GM13976 (cell line): Measurements from ENCODE around the gene MFF.

ENCODE experiments used
- DNase-seq: peaks from one replicate; pipeline ENCODE4 v3.0.0; 2012; ENCODE audit warnings: low spot score
- in situ Hi-C: fragments of 300-500 bp; cut with MboI; formaldehyde crosslinking; loops from one replicate; pipeline ENCODE4 v1.12.0; 2022; ENCODE audit warnings: low sequenced_read_pairs, mixed read lengths, inconsistent platforms; ENCODE audit not compliant: unreplicated experiment
- TF ChIP-seq, protein P1 (sequence below): IDR thresholded peaks from 2 replicates; pipeline ENCODE4 v1.5.1; 2012; ENCODE audit warnings: borderline replicate concordance, mild to moderate bottlenecking; ENCODE audit not compliant: insufficient read depth; ENCODE audit errors: extremely low read depth, missing control alignments, control extremely low read depth

MFF gene

DNA sequence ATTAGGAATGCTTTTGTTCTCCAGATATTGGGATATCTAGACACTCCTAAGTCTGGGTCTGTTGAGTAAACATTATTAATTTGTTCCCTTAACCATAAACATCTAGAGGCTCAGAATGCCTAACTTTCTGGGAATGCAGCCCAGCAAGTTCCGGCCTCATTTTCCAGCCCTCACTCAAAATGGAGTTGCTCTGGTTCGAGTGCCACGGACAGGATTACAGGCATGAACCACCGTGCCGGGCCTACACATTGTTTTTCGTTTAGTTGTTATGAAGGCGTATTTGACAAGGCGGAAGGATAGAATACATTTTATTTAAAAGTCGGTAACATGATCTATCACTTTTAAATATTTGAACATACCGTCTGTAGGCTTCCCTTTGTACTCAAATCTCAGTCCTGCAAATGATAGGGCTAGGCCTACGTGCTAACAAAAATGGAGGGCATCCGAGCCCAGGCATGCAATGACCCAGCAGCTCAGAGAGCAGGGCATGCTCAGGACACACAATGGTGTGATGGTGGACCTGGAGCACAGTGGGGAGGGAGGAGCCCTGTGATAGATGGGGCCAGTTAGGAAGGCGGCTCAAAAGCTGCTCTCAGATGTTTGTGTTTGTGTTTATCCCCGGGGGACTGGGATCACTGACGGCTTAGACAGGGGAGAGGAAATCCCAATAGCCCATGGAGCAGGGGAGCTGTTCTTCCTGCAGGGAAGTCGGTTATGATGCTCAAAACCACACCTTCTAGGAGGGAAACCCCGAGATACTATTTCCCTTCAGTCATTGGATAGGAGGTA, 65.6 kb downstream of the MFF start:
- in situ Hi-C loops = no loop called here
- TF ChIP-seq, protein P1, sequence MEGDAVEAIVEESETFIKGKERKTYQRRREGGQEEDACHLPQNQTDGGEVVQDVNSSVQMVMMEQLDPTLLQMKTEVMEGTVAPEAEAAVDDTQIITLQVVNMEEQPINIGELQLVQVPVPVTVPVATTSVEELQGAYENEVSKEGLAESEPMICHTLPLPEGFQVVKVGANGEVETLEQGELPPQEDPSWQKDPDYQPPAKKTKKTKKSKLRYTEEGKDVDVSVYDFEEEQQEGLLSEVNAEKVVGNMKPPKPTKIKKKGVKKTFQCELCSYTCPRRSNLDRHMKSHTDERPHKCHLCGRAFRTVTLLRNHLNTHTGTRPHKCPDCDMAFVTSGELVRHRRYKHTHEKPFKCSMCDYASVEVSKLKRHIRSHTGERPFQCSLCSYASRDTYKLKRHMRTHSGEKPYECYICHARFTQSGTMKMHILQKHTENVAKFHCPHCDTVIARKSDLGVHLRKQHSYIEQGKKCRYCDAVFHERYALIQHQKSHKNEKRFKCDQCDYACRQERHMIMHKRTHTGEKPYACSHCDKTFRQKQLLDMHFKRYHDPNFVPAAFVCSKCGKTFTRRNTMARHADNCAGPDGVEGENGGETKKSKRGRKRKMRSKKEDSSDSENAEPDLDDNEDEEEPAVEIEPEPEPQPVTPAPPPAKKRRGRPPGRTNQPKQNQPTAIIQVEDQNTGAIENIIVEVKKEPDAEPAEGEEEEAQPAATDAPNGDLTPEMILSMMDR = no peak
- DNase-seq = no peak

DNA sequence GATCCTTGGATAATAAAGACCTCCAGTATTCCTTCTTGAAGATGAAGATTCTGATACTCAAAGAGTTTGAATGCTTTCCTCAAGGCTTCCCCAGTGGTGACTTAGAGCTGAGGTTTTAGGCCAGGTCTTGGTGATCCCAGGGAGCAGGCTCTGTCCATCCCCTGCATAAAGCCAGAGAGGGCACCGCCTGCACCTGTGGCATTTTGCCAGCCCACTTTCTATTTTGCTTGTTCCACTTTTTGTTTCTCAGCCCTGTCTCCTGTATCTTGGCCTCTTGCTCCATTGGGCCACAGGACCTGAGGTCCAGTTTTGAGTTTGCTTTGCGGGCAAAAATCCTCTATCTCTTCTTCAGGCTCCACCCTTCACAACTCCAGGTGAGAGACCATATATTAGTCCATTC, 69.3 kb downstream of the MFF start:
- in situ Hi-C loops = no loop called here
- TF ChIP-seq, protein P1 = no peak
- no peak for DNase-seq

DNA sequence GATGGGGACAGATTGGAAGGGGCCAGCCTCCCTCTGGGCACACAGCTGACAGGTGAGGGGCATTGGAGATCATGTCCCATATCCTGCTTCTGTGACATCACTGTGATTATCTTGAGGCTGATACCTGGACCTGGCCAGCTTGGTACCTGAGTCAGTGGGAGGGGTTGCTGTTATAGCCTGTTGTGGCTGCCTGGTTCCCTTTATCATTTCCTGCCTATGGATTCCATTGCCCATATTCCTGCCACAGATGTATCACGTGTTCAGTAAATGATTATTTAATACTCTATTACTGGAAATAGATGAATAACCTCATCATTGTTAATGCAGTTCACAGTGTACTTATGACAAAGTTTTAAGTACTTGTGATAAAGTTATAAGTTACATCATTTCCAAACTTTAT, 70.5 kb downstream of the MFF start:
- DNase-seq = no peak
- TF ChIP-seq, protein P1 = no peak
- in situ Hi-C loops = no loop called here

DNA sequence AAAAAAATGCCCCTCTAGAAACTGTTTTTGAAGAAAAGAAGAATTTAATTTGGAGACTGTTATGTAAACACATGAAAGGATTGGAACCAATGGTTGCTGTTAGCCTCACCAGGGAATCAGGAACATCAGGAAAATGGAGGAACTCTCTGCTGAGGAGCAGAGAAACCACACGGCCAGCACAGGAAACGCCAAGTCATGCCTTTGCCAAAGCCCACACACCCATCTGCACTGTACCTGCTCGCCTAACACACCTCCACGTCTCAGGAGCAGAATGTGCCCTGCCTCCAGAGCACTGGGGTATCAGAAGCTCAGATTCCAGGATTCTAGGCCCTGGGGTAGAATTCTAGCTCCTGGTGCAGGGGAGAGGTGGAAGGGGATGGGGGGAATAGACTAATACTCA, 72.5 kb downstream of the MFF start:
- in situ Hi-C loops = no loop called here
- TF ChIP-seq, protein P1 = no peak
- DNase-seq = no peak

DNA sequence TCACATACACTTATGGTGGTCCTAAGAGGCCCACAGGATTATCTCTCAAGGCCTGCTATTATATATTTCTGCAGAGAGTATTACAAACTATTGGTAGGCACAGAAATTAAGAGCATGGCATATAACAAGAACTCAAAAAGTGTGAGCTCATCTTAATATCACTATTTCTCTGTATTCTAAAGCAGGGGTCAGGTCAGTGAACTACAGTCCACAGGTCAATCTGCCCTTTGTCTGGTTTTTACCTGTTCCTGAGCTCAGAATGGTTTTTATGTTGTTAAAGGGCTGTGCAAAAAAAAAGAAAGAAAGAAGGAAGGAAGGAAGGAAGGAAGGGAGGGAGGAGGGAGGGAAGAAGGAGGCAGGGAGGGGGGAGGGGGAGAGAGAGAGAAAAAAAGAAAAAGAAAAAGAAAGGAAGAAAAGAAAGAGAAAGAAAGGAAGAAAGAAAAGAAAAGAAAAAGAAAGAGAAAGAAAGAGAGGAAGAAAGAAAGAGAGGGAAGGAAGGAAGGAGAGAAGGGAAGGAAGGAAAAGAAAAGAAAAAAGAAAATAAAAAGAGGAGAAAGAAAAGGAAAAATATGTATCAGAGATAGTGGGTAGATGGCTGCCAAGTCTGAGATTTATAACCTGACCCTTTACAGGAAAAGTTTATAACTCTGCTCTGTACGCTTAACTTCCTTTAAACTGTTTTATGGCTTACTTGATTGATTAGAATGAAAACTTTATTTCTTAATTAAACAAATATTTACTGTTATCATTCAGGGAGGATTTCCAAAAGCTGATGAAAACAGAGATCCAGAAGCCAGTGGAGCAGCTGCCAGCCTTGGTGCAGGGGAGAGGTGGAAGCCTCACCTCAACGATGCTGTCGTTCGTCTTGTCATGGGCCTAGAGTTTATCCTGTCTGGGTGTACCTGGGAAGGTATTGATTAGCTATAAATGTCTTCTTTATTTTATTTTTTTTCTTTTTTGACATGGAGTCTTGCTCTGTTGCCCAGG, 73.9 kb downstream of the MFF start:
- TF ChIP-seq, protein P1 = no peak
- in situ Hi-C loops = no loop called here

DNA sequence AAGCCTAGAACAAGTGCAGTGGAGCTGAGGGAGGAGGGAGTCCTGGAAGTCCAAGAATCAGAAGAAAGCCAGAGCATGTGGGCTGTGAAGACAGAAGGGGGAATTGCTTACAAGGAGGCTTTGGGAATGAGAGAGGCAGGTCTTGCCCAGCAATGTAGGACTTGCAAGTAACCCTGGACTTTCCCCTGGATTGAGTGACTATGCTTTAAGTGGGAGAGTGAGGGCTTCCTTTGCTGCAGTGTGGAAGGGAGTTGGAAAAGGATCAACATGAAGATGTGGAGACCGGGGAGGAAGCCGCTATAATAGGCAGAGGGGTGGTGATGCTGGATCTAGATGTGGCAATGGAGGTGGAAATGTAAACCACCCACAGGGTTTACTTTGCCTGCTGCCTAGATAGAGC, 76.5 kb downstream of the MFF start:
- no peak for DNase-seq
- TF ChIP-seq, protein P1 = no peak
- in situ Hi-C loops = loop anchor here (10.0 kb wide), 1 partner anchor 363 kb away; no protein-coding TSS in a partner anchor

More for the DNA sequence above, 73.9 kb downstream of the MFF start:
- DNase-seq = no peak
